Karpas-422 (cell line): ENCODE measurements around the gene PERCC1. TPM values are rescaled to one million over a fixed set of nuclear protein-coding genes. Genes with fewer than 3 reads are reported as not detected.
"Not testable (repeated sequence)": the region's sequence is repeated elsewhere in the genome, so short reads cannot be mapped to it uniquely, and the experiment has no call there.

ENCODE experiments used
- DNase-seq: peaks from one replicate; pipeline ENCODE4 v3.0.0-alpha.2; 2015
- H2AFZ ChIP-seq: fragments of 200-600 bp; sonication (generic); 2 replicates; pipeline ENCODE4 v1.6.1; 2014; ENCODE audit warnings: antibody characterized with exemption, low read length, mixed read lengths
- H3K27ac ChIP-seq: fragments of 200-600 bp; sonication (generic); 2 replicates; pipeline ENCODE4 v1.5.1; 2014; ENCODE audit warnings: mild to moderate bottlenecking, low read length, moderate library complexity
- H3K27me3 ChIP-seq: fragments of 200-600 bp; sonication (generic); 2 replicates; pipeline ENCODE4 v1.6.1; 2014; ENCODE audit warnings: low read length, mixed read lengths
- H3K36me3 ChIP-seq: fragments of 200-600 bp; sonication (generic); 2 replicates; pipeline ENCODE4 v1.6.1; 2014; ENCODE audit warnings: low read length, mixed read lengths; ENCODE audit not compliant: insufficient read depth
- H3K4me1 ChIP-seq: fragments of 200-600 bp; sonication (generic); 2 replicates; pipeline ENCODE4 v1.6.1; 2014; ENCODE audit warnings: mild to moderate bottlenecking, low read length, mixed read lengths
- H3K4me2 ChIP-seq: fragments of 200-600 bp; sonication (generic); 2 replicates; pipeline ENCODE4 v1.6.1; 2014; ENCODE audit warnings: low read length, low read depth, mild to moderate bottlenecking; ENCODE audit not compliant: poor library complexity, severe bottlenecking
- H3K4me3 ChIP-seq: fragments of 200-600 bp; sonication (generic); 2 replicates; pipeline ENCODE4 v1.5.1; 2014; ENCODE audit warnings: mild to moderate bottlenecking, antibody characterized with exemption, low read length, mixed read lengths
- H3K79me2 ChIP-seq: fragments of 200-600 bp; sonication (generic); 2 replicates; pipeline ENCODE4 v1.6.1; 2014; ENCODE audit warnings: mild to moderate bottlenecking, low read length, mixed read lengths
- H3K9ac ChIP-seq: fragments of 200-600 bp; sonication (generic); 2 replicates; pipeline ENCODE4 v1.6.0; 2014; ENCODE audit warnings: low read length
- H3K9me2 ChIP-seq: fragments of 200-600 bp; sonication (generic), shearing (Covaris generic); replicated peaks from 2 replicates; pipeline ENCODE4 v1.6.0; 2014; ENCODE audit warnings: mild to moderate bottlenecking, low read length, moderate library complexity; ENCODE audit not compliant: insufficient read depth
- H3K9me3 ChIP-seq: fragments of 300-700, 200-600 bp; sonication (generic); 2 replicates; pipeline ENCODE4 v1.6.1; 2014; ENCODE audit warnings: low read length, mixed read lengths
- H4K20me1 ChIP-seq: fragments of 200-600 bp; sonication (generic); 2 replicates; pipeline ENCODE4 v1.6.1; 2014; ENCODE audit warnings: mild to moderate bottlenecking, antibody characterized with exemption, low read length, low read depth; ENCODE audit not compliant: insufficient read depth
- total RNA-seq: library from RNA; depleted of rRNA; stranded (reverse); fragments of >200 nt; shearing (Covaris generic); gene quantifications from 2 replicates; pipeline ENCODE4 v1.2.3, GENCODE V29; 2014; ENCODE audit warnings: low replicate concordance; rRNA removed

Gene PERCC1
- total RNA-seq, 1 experiment from 2014 or later, result not detected

- Histone ChIP-seq H3K4me1 (peaks cover 12% of the 10 kb centered on the region), H3K4me3 (no peak overlapping the region), H3K4me2 (no peak overlapping the region), H3K9ac (no peak overlapping the region), H3K9me3 (no peaks in the 10 kb centered on the region), H3K79me2 (peaks cover 7% of the 10 kb centered on the region), H4K20me1 (no peaks in the 10 kb centered on the region), H3K9me2 (no peaks in the 10 kb centered on the region), H2AFZ (no peak overlapping the region), H3K36me3 (no peaks in the 10 kb centered on the region), H3K27ac (no peak overlapping the region), H3K27me3 (no peaks in the 10 kb centered on the region)
- no peak for DNase-seq
These were observed 46.2 kb downstream of the PERCC1 start for GRCh38 chr16:1477033-1477432.

- not testable (repeated sequence) for H3K36me3 ChIP-seq, H3K27me3 ChIP-seq, DNase-seq, H3K27ac ChIP-seq, H3K4me2 ChIP-seq, H4K20me1 ChIP-seq, H3K9me3 ChIP-seq, H3K79me2 ChIP-seq, H3K9me2 ChIP-seq, H3K4me3 ChIP-seq, H2AFZ ChIP-seq, H3K9ac ChIP-seq
- H3K4me1 ChIP-seq, result peaks cover 11% of the 10 kb centered on the region
These were observed 48.1 kb downstream of the PERCC1 start for GRCh38 chr16:1478937-1479336.

- Histone ChIP-seq H3K9me3 (no peaks in the 10 kb centered on the region), H3K27me3 (no peaks in the 10 kb centered on the region), H3K27ac (no peak overlapping the region), H2AFZ (no peak overlapping the region), H3K4me1 (no peaks in the 10 kb centered on the region), H3K9ac (no peak overlapping the region), H3K9me2 (no peaks in the 10 kb centered on the region), H3K4me3 (no peak overlapping the region), H3K79me2 (no peaks in the 10 kb centered on the region), H4K20me1 (no peaks in the 10 kb centered on the region), H3K36me3 (no peaks in the 10 kb centered on the region), H3K4me2 (no peak overlapping the region)
- no peak for DNase-seq
These were observed 51.3 kb downstream of the PERCC1 start for GRCh38 chr16:1481906-1482835.

Other genes with a start within 250 kb of the PERCC1 start
- not detected in 2 replicates for gene TPSG1, start 205.8 kb upstream of the PERCC1 start, total RNA-seq
- not detected in 2 replicates for gene TPSB2, start 200.9 kb upstream of the PERCC1 start, total RNA-seq
- gene TPSAB1, start 190.4 kb upstream of the PERCC1 start, total RNA-seq, result not detected in 2 replicates
- gene TPSD1, start 175.0 kb upstream of the PERCC1 start, total RNA-seq, result not detected in 2 replicates
- 53.7 and 78.1 TPM in 2 replicates for gene UBE2I, start 121.4 kb upstream of the PERCC1 start, total RNA-seq
- 0.18 TPM in 1 of 2 replicates, not detected in the other for gene BAIAP3, start 97.4 kb upstream of the PERCC1 start, total RNA-seq
- 20.1 and 70.0 TPM in 2 replicates for gene TSR3, start 79.2 kb upstream of the PERCC1 start, total RNA-seq
- gene GNPTG, start 79.1 kb upstream of the PERCC1 start, total RNA-seq, result 19.6 and 39.1 TPM in 2 replicates
- gene UNKL, start 16.4 kb upstream of the PERCC1 start, total RNA-seq, result 9.8 and 20.8 TPM in 2 replicates
- 19.0 and 22.2 TPM in 2 replicates for gene UQCC4, start 10.3 kb upstream of the PERCC1 start, total RNA-seq
- 0.11 TPM in 1 of 2 replicates, not detected in the other for gene CCDC154, start 13.5 kb downstream of the PERCC1 start, total RNA-seq
- 8.9 and 29.2 TPM in 2 replicates for gene CLCN7, start 44.0 kb downstream of the PERCC1 start, total RNA-seq
- gene PTX4, start 57.9 kb downstream of the PERCC1 start, total RNA-seq, result not detected in 2 replicates
- gene TELO2, start 62.3 kb downstream of the PERCC1 start, total RNA-seq, result 8.7 and 22.0 TPM in 2 replicates
- not detected in 2 replicates for gene TMEM204, start 102.6 kb downstream of the PERCC1 start, total RNA-seq
- gene IFT140, start 181.0 kb downstream of the PERCC1 start, total RNA-seq, result 13.6 and 16.1 TPM in 2 replicates
- gene CRAMP1, start 181.3 kb downstream of the PERCC1 start, total RNA-seq, result 7.6 TPM in 2 replicates
- 26.2 and 35.6 TPM in 2 replicates for gene JPT2, start 247.2 kb downstream of the PERCC1 start, total RNA-seq